NCI-H82 (cell line): ENCODE data around the gene SMIM24.
"Not testable (repeated sequence)": the region's sequence is repeated elsewhere in the genome, so short reads cannot be mapped to it uniquely, and the experiment has no call there.

Source experiments
- DNase-seq: peaks from one replicate; lab custom pipeline; 2025; lab: John Stamatoyannopoulos, UW

Gene SMIM24

DNA sequence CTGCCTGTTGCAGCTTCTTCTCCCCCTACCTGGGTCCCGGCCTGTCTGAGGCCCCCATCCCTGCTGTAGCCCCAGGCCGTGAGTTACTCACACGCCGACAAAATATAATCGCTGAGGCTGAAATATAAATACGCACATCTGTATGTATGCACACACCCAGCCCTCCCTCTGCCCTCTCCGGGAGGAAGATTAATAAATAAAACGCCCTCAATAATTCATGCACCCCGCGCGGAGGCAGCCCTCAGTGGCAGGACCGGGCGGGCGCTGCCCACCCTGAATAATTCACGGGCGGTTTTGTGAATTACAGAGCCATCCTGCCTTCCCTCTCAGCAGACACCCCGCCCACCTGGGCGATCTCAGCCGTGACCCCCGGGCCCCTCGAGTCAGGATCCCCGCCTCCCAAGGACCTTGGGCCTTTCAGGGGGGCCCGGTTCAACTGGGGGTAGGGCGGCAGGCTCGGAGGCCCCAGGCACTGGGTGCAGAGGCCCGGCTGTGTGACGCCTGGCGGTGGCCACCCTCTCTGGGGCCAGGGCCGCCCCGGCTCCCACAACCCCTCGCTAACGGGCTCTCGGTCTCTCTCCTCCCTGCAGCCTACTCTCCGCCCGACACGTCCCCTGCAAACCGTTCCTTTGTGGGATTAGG is 24.2 kb downstream of the SMIM24 start:
- no peak for DNase-seq

- no peak for DNase-seq
Observed at GRCh38 chr19:3455393-3455955, 24.9 kb downstream of the SMIM24 start.

DNA sequence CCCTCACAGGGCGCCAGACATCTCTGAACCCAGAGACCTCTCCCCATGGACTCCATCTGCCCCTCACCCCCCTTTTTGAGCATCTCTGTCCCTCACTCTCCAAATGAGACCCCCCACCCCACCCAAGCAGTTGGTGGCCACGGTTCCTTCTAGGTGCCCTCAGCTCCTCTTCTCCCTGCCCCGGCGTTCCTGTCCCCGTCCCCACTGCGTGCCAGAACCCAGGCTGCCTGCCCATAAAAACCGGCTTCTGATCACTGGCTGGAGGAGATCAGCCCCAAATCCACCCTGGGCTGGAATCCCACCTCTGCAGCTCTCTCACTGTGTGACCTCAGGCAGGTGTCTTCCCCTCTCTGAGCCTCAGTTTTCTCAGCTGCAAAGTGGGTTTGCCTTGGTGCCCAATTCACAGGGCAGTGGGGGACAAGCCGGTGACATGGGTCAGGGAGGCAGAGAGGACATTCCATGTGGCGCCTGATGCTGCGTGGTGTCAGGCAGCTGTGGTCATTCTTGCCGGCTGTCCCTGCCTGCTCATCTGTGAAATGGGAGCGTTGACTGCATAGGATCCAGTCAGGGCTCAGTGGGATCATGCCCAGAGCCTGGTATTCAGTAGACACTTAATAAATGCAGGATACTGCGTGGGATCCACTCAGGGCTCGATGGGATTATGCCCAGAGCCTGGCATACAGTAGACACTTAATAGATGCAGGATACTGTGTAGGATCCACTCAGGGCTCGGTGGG is 25.5 kb downstream of the SMIM24 start:
- no peak for DNase-seq

- no peak for DNase-seq
Observed at GRCh38 chr19:3453840-3454239, 26.5 kb downstream of the SMIM24 start.

GRCh38 chr19:3452942-3453214 is 27.4 kb downstream of the SMIM24 start:
- DNase-seq, result not testable (repeated sequence)

GRCh38 chr19:3452171-3452941 is 28.0 kb downstream of the SMIM24 start:
- no peak for DNase-seq

DNA sequence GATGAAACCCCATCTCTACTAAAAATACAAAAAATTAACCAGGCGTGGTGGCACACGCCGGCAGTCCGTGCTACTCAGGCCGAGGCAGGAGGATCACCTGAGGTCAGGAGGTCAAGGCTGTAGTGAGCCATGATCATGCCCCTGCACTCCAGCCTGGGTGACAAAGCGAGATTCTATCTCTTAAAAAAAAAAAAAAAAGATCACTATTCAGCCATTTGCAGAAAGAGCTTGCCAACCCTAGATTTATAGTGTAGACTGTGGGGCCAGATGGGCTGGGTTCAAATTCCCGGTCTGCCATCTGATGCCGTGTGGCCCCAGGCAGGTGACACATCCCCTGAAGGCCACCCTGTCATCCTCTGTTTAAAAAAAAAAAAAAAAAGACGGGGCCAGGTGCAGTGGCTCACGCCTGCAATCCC is 28.9 kb downstream of the SMIM24 start:
- DNase-seq, result no peak

- no peak for DNase-seq
Observed at GRCh38 chr19:3450796-3451411, 29.4 kb downstream of the SMIM24 start.

- no peak for DNase-seq
Observed at GRCh38 chr19:3448616-3449334, 31.6 kb downstream of the SMIM24 start.

DNA sequence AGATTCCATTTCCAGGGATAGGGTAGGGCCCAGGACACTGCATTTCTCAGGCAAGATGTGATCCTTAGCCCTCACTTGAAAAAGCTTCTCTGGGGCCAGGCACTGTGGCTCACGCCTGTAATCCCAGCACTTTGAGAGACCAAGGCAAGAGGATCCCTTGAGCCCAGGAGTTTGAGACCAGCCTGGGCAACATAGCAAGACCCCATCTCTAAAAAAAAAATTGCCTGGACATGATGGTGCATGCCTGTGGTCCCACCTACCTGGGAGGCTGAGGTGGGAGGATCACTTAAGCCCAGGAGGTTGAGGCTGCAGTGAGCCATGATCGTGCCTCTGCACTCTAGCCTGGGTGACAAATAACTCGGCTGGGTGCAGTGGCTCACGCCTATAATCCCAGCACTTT is 33.7 kb downstream of the SMIM24 start:
- not testable (repeated sequence) for DNase-seq

DNA sequence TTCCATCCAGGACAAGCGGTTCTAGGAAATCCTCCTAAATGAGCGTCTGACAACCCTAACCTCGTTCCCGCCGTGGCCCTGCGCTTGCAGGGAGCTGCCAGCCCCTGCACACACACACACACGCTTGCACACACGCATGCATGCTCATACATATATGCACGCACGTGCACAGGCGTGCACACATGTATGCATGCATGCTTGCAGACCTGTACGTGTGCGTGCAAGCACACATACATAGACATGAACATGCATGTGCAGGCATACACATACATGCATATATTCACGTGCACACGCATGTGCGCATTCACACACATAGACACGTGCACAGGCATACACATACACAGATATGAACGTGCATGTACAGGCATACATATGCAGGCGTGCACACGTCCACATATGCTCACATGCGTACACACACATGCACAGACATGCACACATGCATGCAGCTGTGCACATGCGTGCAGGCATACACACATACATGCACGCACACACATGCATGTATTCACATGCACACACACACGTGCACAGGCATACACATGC is 35.6 kb downstream of the SMIM24 start:
- no peak for DNase-seq

DNA sequence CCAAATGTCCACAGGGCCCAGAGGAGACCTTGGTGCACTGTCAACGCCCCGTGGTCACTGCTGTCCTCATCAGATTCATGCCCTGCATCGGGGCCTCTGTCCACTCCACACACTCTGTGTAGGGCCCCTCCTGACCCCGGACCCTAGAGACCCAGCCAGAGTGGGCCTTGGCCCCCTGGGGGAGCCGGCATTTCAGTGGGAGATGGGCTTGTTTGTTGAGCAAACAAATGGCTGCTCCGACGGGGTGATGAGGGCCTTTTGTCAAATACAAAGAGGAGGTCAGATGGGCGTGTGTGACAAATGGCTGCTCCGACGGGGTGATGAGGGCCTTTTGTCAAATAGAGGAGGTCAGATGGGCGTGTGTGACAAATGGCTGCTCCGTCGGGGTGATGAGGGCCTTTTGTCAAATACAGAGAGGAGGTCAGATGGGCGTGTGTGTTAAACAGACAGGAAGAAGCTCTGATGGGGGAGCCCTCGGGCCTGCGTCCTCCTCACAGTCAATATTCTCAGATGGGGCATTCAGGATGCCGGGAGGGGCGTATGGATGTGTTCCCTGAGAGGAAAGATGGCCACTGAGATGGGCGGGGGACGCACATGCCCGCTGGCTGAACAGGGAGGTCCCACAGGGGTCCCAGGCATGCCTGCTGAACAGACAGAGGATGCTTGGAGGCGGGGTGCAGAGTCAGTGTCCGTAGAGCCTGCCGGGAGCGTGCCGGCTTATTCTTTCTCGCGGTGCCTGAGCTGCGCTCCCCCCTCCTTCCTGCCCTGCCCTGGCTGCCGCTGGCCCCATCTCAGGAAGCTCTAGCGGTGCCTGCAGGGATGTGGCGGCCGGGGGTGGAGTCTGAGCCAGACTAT is 36.3 kb downstream of the SMIM24 start:
- DNase-seq, result peak; percentile 19

- DNase-seq, result no peak
Observed at GRCh38 chr19:3442487-3443071, 37.7 kb downstream of the SMIM24 start.

- DNase-seq, result no peak
Observed at GRCh38 chr19:3441986-3442329, 38.4 kb downstream of the SMIM24 start.

GRCh38 chr19:3441089-3441985 is 39.0 kb downstream of the SMIM24 start:
- DNase-seq, result peak; percentile 92

DNA sequence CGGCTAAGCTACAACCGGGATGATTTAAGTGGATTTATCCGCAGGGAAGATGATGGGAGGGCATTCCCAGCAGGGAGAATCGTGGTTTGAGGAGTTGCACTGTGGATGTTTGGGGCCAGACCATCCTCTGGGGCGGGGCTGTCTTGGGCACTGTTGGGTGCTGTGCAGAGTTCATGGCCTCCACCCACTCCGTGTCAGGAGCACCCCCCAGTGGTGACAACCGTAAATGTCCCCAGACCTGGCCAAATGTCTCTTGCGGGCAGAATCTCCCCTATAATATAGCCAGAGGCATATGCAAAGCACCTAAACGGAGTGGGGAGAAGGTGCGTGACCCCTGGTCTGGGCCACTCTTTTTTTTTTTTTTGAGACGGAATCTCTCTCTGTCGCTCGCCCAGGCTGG is 40.2 kb downstream of the SMIM24 start:
- peak; percentile 72 for DNase-seq

DNA sequence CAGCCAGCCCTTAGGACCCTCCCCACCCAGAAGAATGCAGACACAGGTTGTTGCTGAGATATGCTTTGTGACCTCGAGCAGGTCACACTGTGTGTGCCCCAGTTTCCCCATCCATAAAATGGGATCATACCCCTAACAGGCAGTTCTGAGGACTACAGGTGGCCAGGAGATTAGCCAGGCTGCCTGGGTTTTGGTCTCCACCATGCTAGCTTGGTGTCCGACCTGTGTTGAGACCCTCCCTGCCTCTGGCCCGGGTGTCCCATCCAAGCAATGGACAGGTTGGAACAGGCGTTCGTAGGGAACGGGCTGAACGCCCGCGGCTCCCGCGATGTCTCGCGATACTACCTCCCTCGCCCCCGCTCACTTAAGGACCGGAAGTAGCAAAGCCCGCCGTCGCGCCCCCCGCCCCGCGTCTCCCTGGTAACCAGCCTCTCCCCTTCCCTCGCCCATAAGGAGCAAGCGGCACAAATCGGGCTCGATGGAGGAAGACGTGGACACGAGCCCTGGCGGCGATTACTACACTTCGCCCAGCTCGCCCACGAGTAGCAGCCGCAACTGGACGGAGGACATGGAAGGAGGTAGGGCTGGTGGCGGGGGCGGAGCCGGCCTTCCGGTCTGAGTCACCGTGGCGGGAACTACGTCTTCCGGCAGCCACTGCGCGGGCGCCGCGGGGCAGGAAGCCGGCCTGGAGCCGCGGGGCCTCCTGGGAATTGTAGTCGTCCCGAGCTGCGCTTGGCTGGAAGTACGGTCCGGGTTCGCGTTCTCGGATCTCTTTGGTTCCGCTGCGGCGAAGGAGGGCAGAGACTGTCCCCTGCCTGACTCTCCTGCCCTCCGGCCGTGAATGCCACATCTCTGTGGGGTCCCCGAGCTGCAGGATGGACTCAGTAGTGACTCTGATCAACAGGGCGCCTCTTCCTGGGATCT is 45.4 kb downstream of the SMIM24 start:
- peak; percentile 97 for DNase-seq
